HepG2 (cell line): ENCODE measurements around the gene CLTCL1. TPM values are rescaled to one million over a fixed set of nuclear protein-coding genes. Genes with fewer than 3 reads are reported as not detected.

ENCODE experiments used
- ATAC-seq: fragments of 200-7000 bp; cut with Tn5 transposase; 3 replicates; pipeline ENCODE4 v1.9.1; 2020; ENCODE audit warnings: mild to moderate bottlenecking, moderate library complexity
- BruUV-seq: library from RNA; stranded (reverse); fragments of 400-500 nt; replicated peaks from 2 replicates; lab custom pipeline; 2021; lab: Mats Ljungman, UMichigan
- CTCF ChIA-PET: fragments of 300-600 bp; formaldehyde crosslinking; extraction: SDS; loops from one replicate; lab custom pipeline; 2021; ENCODE audit warnings: low total read pairs, inconsistent platforms, low intra/inter-chr PET ratio; lab: Yijun Ruan, JAX
- POLR2A ChIA-PET: fragments of 350-600 bp; sonication (Branson Sonifier 250); formaldehyde crosslinking; loops from one replicate; lab custom pipeline; 2020; ENCODE audit warnings: antibody characterized with exemption, inconsistent platforms; lab: Yijun Ruan, JAX
- DNase-seq: peaks from one replicate; pipeline ENCODE4 v3.0.0-alpha.2; 2015; ENCODE audit warnings: low spot score
- FAIRE-seq: peaks from 3 replicates; lab custom pipeline; 2011; peaks lifted over from hg19 to GRCh38; lab: Jason Lieb, UNC
- H2AFZ ChIP-seq: one replicate; pipeline ENCODE4 v1.6.1; 2011; ENCODE audit warnings: low read length, inconsistent platforms
- H3K27ac ChIP-seq: fragments of 300-600 bp; 3 replicates; pipeline ENCODE4 v1.8.0; 2011; ENCODE audit warnings: mixed run types, mild to moderate bottlenecking, mixed read lengths, low read length, inconsistent platforms; ENCODE audit not compliant: insufficient read depth; ENCODE audit errors: extremely low read length
- H3K27me3 ChIP-seq, 2 experiments: fragments of 200-600 bp in 1 of 2; 2 replicates in 1 of 2; 3 replicates in 1 of 2; pipeline versions ENCODE4 v1.6.0 to v1.8.0; 2011; ENCODE audit warnings: low read length in 2 of 2, mild to moderate bottlenecking in 2 of 2, moderate library complexity in 2 of 2, inconsistent platforms in 1 of 2; ENCODE audit not compliant: insufficient read depth in 2 of 2, control insufficient read depth in 1 of 2
- H3K36me3 ChIP-seq, 2 experiments: fragments of 200-600 bp in 1 of 2; replicated peaks in 1 of 2; 2 replicates in 1 of 2; 3 replicates in 1 of 2; pipeline versions ENCODE4 v1.5.1 to v1.8.0; 2011; ENCODE audit warnings: low read length in 2 of 2, inconsistent platforms in 1 of 2; ENCODE audit not compliant: insufficient read depth in 2 of 2, control insufficient read depth in 1 of 2
- H3K4me1 ChIP-seq: 2 replicates; pipeline ENCODE4 v1.5.1; 2012; ENCODE audit warnings: low read length, inconsistent platforms; ENCODE audit not compliant: insufficient read depth
- H3K4me2 ChIP-seq: 2 replicates; pipeline ENCODE4 v1.6.0; 2011; ENCODE audit warnings: low read depth, low read length, inconsistent platforms
- H3K4me3 ChIP-seq, 3 experiments: fragments of 200-600 bp in 1 of 3; sonication (generic), shearing (Covaris generic) in 1 of 3; replicated peaks in 1 of 3; 2 replicates each; pipeline ENCODE4 v1.5.1; 2011 to 2016; ENCODE audit warnings: low read length in 3 of 3, inconsistent platforms in 2 of 3, low read depth in 2 of 3, mild to moderate bottlenecking in 2 of 3, control low read depth in 1 of 3, mixed read lengths in 1 of 3; ENCODE audit not compliant: insufficient read depth in 1 of 3
- H3K79me2 ChIP-seq: one replicate; pipeline ENCODE4 v1.6.1; 2011; ENCODE audit warnings: low read length, inconsistent platforms; ENCODE audit not compliant: insufficient read depth
- H3K9ac ChIP-seq: 2 replicates; pipeline ENCODE4 v1.6.0; 2011; ENCODE audit warnings: mild to moderate bottlenecking, low read depth, low read length, inconsistent platforms; ENCODE audit not compliant: insufficient read depth
- H3K9me3 ChIP-seq: 2 replicates; pipeline ENCODE4 v1.5.1; 2012; ENCODE audit warnings: mild to moderate bottlenecking, low read length
- H4K20me1 ChIP-seq: 2 replicates; pipeline ENCODE4 v1.6.0; 2011; ENCODE audit warnings: inconsistent platforms, mild to moderate bottlenecking, low read length, moderate library complexity; ENCODE audit not compliant: insufficient read depth
- CAMTA2 ChIP-seq: sonication (generic); formaldehyde crosslinking; IDR thresholded peaks from 2 replicates; pipeline ENCODE4 v1.4.0; 2020; ENCODE audit warnings: mild to moderate bottlenecking, missing genetic modification reagents, borderline replicate concordance
- CERS6 ChIP-seq: sonication (generic); formaldehyde crosslinking; IDR thresholded peaks from 2 replicates; pipeline ENCODE4 v1.5.0; 2020; ENCODE audit warnings: missing genetic modification reagents
- CHCHD3 ChIP-seq: sonication (generic); formaldehyde crosslinking; IDR thresholded peaks from 2 replicates; pipeline ENCODE4 v1.8.0; 2022; ENCODE audit warnings: mild to moderate bottlenecking, missing genetic modification reagents, moderate library complexity
- MEIS2 ChIP-seq: sonication (generic); formaldehyde crosslinking; IDR thresholded peaks from 2 replicates; pipeline ENCODE4 v1.9.0; 2021; ENCODE audit warnings: mild to moderate bottlenecking, missing genetic modification reagents
- MTA3 ChIP-seq: sonication (generic); formaldehyde crosslinking; IDR thresholded peaks from 2 replicates; pipeline ENCODE4 v1.4.0; 2020; ENCODE audit warnings: missing genetic modification reagents
- MTF1 ChIP-seq: sonication (generic); formaldehyde crosslinking; IDR thresholded peaks from 2 replicates; pipeline ENCODE4 v1.5.0; 2020; ENCODE audit warnings: missing genetic modification reagents
- MYC ChIP-seq: sonication (generic); formaldehyde crosslinking; IDR thresholded peaks from 2 replicates; pipeline ENCODE4 v1.9.0; 2021; ENCODE audit warnings: missing genetic modification reagents, borderline replicate concordance
- NFATC3 ChIP-seq: sonication (generic); formaldehyde crosslinking; IDR thresholded peaks from 2 replicates; pipeline ENCODE4 v1.5.1; 2020; ENCODE audit warnings: mild to moderate bottlenecking, missing genetic modification reagents
- NONO ChIP-seq, 2 experiments: fragments of 450-650 bp in 1 of 2; sonication (generic) in 1 of 2; formaldehyde crosslinking in 1 of 2; IDR thresholded peaks in 1 of 2; conservative IDR thresholded peaks in 1 of 2; 2 replicates each; pipeline versions ENCODE4 v1.6.1 to v1.8.0; 2017 to 2022; ENCODE audit warnings: mild to moderate bottlenecking in 1 of 2, missing genetic modification reagents in 1 of 2, moderate library complexity in 1 of 2
- NR2F6 ChIP-seq, 2 experiments: IDR thresholded peaks; 2 replicates each; pipeline ENCODE4 v1.6.1; 2016; ENCODE audit warnings: antibody characterized with exemption in 1 of 2, mild to moderate bottlenecking in 1 of 2
- RBM22 ChIP-seq: fragments of 200-400 bp; formaldehyde crosslinking; optimal IDR thresholded peaks from 2 replicates; pipeline ENCODE3; 2017; ENCODE audit warnings: mild to moderate bottlenecking, low read length, moderate library complexity
- SSRP1 ChIP-seq: IDR thresholded peaks from 2 replicates; pipeline ENCODE4 v1.6.1; 2016; ENCODE audit warnings: control low read depth
- TARDBP ChIP-seq: sonication (generic); formaldehyde crosslinking; IDR thresholded peaks from 2 replicates; pipeline ENCODE4 v1.8.0; 2022; ENCODE audit warnings: mild to moderate bottlenecking, missing genetic modification reagents
- ZFP36L1 ChIP-seq: sonication (generic); formaldehyde crosslinking; IDR thresholded peaks from 2 replicates; pipeline ENCODE4 v1.8.0; 2022; ENCODE audit warnings: mild to moderate bottlenecking, missing genetic modification reagents, moderate library complexity
- ZNF234 ChIP-seq: sonication (generic); formaldehyde crosslinking; conservative IDR thresholded peaks from 2 replicates; pipeline ENCODE4 v1.5.1; 2020; ENCODE audit warnings: mild to moderate bottlenecking, missing genetic modification reagents
- ZNF317 ChIP-seq: sonication (generic); formaldehyde crosslinking; IDR thresholded peaks from 2 replicates; pipeline ENCODE4 v1.5.0; 2020; ENCODE audit warnings: mild to moderate bottlenecking, missing genetic modification reagents
- ZNF569 ChIP-seq: sonication (generic); formaldehyde crosslinking; IDR thresholded peaks from 2 replicates; pipeline ENCODE4 v1.5.0; 2020; ENCODE audit warnings: mild to moderate bottlenecking, missing genetic modification reagents, moderate library complexity, borderline replicate concordance
- ZNF770 ChIP-seq: sonication (generic); formaldehyde crosslinking; IDR thresholded peaks from 2 replicates; pipeline ENCODE4 v1.5.0; 2020; ENCODE audit warnings: mild to moderate bottlenecking, missing genetic modification reagents
- WGBS: methylation state at CpG from one replicate; pipeline ENCODE4 v1.1.6; 2017; ENCODE audit warnings: low lambda C conversion rate; 5-methylcytosine and 5-hydroxymethylcytosine counted together
- in situ Hi-C: cut with HindIII; loops from 2 replicates; pipeline ENCODE4 v1.10.0; 2017; ENCODE audit warnings: low pct_unique_long_range_greater_than_20kb; ENCODE audit not compliant: extremely low pct_ligation_motif_present
- intact Hi-C: fragments of 100-400 bp; cut with micrococcal nuclease; formaldehyde crosslinking; loops from one replicate; pipeline ENCODE4 v1.10.0; 2022; ENCODE audit not compliant: unreplicated experiment
- polyA plus RNA-seq, 8 experiments: library from polyadenylated mRNA; depleted of rRNA in 3 of 8; stranded (reverse) in 7 of 8; unstranded in 1 of 8; fragments of >200 nt; fragmentation: Illumina TruSeq in 4 of 8; extraction: Trizol in 4 of 8; gene quantifications; 2 replicates each; pipeline versions ENCODE4 v1.2.1 to v1.2.3, GENCODE V29; 2011 to 2016; ENCODE audit warnings: low read depth in 4 of 8, missing spikeins in 1 of 8, mixed read lengths in 1 of 8; ENCODE audit not compliant: insufficient read depth in 1 of 8
- total RNA-seq, 5 experiments: library from RNA; depleted of rRNA; stranded (reverse); fragments of >200 nt; fragmentation: Illumina TruSeq; extraction: Trizol; gene quantifications; 2 replicates each; pipeline ENCODE4 v1.2.3, GENCODE V29; 2016; ENCODE audit warnings: low read depth in 1 of 5

CLTCL1 gene
- total and polyA plus RNA-seq, 2 of the 13 experiments (the other 11 are each of a cell fraction or from before 2014, with no cell fraction given) = 8.1 to 10.9 TPM

GRCh38 chr22:19201130-19201868 lies 90.2 kb downstream of the CLTCL1 start:
- no peak overlapping the region for H3K9ac ChIP-seq
- in situ Hi-C loops (loop anchor here (10.0 kb wide), 1 partner anchor 64 kb away; no protein-coding TSS in a partner anchor), intact Hi-C loops (no loop called here)
- no TSS peak for BruUV-seq
- FAIRE-seq = no peak
- H2AFZ ChIP-seq = no peak overlapping the region
- no peaks in the 10 kb centered on the region for H3K9me3 ChIP-seq
- CTCF ChIA-PET = no interaction called here
- H3K27me3 ChIP-seq = no peaks in the 10 kb centered on the region
- peaks cover 0 to 2% of the 10 kb centered on the region in 2 experiments; a peak in 3 of 5 replicates for H3K36me3 ChIP-seq
- H3K4me3 ChIP-seq = no peak overlapping the region
- WGBS = 95% methylated on average over 17 of the region's 23 CpGs
- no peaks in the 10 kb centered on the region for H4K20me1 ChIP-seq
- ATAC-seq = no peak
- POLR2A ChIA-PET = no interaction called here
- H3K27ac ChIP-seq = no peak overlapping the region
- DNase-seq = no peak
- H3K4me1 ChIP-seq = no peaks in the 10 kb centered on the region
- no peak overlapping the region for H3K4me2 ChIP-seq
- TF ChIP-seq MTF1 (CRISPR knock-in tag) = no peak
- no peak for TF ChIP-seq NFATC3 (CRISPR knock-in tag)
- no peak for TF ChIP-seq ZNF317 (CRISPR knock-in tag)
- TF ChIP-seq MYC (CRISPR knock-in tag) = no peak
- TF ChIP-seq ZNF569 (CRISPR knock-in tag) = no peak
- TF ChIP-seq ZNF234 (CRISPR knock-in tag) = no peak
- TF ChIP-seq CHCHD3 = no peak
- no peak for TF ChIP-seq CAMTA2
- no peak for TF ChIP-seq MEIS2 (CRISPR knock-in tag)
- no peak for TF ChIP-seq NONO (IDR thresholded peaks at IDR 0.05)
- no peak for TF ChIP-seq NONO (CRISPR knock-in tag; conservative IDR thresholded peaks at IDR 0.05)
- no peak for TF ChIP-seq ZFP36L1 (CRISPR knock-in tag)
- no peak for TF ChIP-seq TARDBP (CRISPR knock-in tag)
- no peak for TF ChIP-seq ZNF770 (CRISPR knock-in tag)
- no peak for TF ChIP-seq RBM22
- no peak for TF ChIP-seq NR2F6 (IDR thresholded peaks at IDR 0.05)
- TF ChIP-seq NR2F6 (CRISPR knock-in tag; IDR thresholded peaks at IDR 0.05) = no peak
- no peak for TF ChIP-seq SSRP1 (CRISPR knock-in tag)
- TF ChIP-seq MTA3 (CRISPR knock-in tag) = no peak
- no peak for TF ChIP-seq CERS6 (CRISPR knock-in tag)
- H3K79me2 ChIP-seq = no peaks in the 10 kb centered on the region
